HG03469 (cell line): Measurements from ENCODE around the gene COL20A1.

Experiments
- ATAC-seq: cut with Tn5 transposase; IDR thresholded peaks from one replicate; pipeline ENCODE4 v1.9.1; 2021; ENCODE audit warnings: mild to moderate bottlenecking, moderate library complexity, moderate number of reproducible peaks; ENCODE audit not compliant: unreplicated experiment

Gene COL20A1

GRCh38 chr20:63318391-63319163 lies 25.6 kb downstream of the COL20A1 start:
- no peak for ATAC-seq

DNA sequence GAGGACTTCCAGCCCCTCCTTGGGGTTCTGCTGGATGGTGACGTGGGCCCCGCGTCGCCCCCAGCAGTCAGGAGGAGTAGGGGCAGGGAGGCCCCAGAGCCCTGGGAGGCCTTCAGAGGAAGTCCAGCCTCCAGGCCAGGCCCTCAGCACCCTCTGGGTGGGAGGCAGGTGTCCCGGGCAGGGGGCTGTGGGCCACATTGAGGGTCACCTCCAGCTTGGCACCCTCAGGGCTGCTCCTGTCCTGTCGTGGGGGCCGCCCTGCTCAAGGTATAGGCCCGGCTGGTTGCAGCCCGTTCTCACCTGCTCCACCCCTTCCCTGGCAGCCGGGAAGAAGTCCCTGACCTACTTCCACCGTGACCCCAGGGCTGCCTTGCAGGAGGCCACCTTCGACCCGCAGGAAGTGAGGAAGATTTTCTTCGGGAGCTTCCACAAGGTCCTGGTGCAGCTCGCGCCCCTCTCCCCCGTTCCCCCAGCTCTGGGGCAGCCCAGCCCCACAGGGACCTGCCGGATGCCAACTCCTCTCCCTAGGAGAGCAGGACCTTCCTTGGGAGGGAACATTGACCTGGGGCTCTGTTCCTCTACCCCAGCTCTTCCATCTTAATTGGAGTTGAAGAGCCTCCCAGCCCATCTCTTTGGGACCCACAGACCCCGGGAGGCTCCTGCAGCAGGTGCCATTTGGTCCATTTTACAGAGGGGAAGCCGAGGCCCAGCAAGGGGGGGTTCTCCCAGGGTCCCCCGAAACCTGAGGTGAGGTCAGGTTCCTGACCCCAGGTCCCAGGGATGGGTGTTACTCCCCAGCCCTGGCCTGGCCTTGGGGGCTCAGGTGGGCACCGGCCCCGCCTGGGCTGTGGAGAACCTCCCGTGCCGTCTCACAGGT lies 26.4 kb downstream of the COL20A1 start:
- ATAC-seq: no peak

DNA sequence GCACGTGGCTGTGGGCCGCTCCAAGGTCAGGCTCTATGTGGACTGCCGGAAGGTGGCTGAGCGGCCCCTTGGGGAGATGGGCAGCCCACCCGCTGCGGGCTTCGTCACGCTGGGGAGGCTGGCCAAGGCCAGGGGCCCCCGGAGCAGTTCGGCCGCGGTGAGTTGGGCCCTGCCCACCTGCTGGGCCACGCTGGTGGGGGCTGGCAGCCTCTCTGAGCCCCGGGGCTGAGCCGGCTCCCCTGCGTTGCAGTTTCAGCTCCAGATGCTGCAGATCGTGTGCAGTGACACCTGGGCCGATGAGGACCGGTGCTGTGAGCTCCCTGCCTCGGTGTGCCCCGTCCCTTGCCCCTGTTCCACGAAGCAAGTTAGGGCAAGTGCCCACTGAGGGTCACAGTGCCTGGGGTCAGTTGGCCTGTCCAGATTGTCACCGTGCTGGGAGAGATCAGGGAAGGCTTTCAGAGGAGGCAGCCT lies 27.1 kb downstream of the COL20A1 start:
- ATAC-seq: no peak

DNA sequence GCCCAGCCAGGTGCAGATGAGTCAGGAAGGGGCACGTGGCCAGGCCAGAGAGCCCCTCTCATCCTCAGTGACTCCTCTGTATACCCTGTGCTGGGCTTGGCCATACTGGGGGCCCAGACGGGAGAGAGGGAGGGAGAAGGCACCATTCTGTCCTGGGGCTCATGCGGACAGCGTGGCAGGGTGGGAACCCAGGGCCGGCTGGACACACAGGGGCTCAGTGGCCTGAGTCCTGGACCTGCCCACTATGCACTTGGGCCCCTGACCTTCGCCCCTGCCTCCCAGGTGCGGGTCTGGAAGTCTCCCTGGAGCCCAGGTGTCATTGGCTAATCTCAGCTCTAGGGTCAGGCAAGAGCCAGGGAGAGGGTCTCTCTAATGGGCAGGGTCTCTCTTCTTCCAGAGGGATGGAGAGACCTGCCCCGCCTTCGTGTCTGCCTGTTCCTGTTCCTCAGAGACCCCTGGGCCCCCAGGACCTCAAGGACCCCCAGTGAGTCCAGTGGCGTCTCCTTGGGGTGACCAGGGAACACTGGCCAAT lies 27.7 kb downstream of the COL20A1 start:
- ATAC-seq: no peak

GRCh38 chr20:63321148-63321831 lies 28.3 kb downstream of the COL20A1 start:
- no peak for ATAC-seq

GRCh38 chr20:63322146-63322932 lies 29.4 kb downstream of the COL20A1 start:
- no peak for ATAC-seq

DNA sequence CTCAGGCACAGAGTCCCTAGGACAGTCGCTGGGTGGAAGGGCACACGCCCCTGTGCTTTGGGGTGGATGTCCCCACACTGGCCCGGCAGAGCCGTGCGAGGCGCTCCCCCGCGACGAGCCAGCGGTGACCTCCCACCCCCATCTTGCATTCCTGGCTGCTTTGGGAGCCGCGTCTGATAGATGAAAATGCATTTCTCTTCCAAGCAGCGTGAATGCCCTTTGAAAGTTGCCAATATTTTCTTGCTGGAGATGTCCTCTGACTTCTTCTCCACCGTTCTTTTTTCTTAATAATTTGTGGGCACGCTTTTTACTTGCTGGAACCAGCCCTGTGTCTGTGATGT lies 29.9 kb downstream of the COL20A1 start:
- no peak for ATAC-seq

DNA sequence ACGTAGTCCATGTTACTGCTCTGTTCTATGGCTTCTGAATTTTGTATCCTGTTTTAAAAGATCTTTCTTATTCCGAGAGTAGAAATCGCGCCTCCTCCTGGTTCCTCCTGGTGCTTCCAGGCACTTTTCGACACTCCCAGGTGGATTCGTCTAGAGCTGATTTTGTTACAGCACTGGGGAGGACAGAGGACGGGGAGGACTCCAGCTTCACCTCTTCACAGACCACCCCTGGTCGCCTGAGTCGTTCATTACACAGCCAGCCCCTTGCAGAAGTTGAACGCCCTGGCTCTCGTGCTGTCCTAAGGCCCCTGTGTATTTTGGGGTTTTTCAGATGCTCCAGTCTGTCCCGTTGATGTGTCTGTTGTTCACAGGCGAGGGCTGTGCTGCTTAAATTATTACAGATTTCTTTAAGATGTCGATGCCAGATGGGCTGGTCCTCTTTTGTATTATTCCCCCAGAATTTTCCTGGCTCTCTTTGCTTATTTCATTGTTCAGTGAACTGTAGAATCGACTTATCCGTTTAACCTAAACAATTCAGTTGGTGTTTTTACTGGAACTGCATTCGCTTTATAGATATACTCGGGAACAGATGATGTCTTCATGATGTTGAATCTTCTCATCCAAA lies 30.5 kb downstream of the COL20A1 start:
- ATAC-seq: no peak

GRCh38 chr20:63325021-63325471 lies 32.1 kb downstream of the COL20A1 start:
- no peak for ATAC-seq

- no peak for ATAC-seq
Observed at GRCh38 chr20:63325554-63326313, 32.7 kb downstream of the COL20A1 start.

DNA sequence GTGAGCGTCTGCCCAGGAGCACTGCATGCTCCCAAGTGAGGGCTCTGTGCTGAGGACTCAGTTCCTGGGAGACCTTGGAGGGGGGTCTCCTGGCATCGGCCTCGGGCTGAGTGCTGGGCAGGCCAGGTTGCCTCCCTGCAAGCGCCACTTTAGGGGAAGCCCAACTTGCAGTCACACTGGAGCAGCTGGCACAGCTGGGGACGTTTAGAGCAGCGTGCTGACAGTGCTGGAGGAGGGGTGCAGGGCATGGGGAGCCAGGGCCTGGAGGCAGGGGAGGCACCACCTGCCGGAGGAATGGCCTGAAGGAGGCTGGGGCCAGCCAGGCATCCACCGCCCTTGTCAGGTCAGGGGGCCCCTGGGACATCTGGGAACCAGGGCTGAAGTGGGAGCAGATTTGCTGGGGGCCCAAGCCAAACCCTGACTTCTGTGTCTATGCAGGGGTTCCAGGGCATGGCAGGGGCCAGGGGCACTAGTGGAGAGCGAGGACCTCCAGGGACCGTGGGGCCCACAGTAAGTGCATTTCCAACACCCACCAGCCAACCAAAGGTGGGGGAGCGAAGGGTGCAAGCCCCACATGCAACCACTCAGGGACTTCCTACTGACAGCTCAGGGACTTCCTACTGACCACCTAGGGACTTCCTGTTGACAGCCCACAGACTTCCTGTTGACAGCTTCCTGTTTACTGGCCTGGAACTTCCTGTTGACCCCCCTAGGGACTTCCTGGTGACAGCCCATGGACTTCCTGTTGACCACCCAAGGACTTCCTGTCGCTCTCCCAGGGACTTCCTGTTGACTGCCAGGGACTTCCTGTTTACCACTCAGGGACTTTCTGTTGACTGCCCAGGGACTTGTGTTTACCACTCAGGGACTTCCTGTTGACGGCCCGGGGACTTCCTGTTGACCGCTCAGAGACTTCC lies 33.6 kb downstream of the COL20A1 start:
- ATAC-seq: no peak

- ATAC-seq: no peak
Observed at GRCh38 chr20:63327231-63327745, 34.3 kb downstream of the COL20A1 start.

GRCh38 chr20:63328026-63328700 lies 35.2 kb downstream of the COL20A1 start:
- no peak for ATAC-seq

DNA sequence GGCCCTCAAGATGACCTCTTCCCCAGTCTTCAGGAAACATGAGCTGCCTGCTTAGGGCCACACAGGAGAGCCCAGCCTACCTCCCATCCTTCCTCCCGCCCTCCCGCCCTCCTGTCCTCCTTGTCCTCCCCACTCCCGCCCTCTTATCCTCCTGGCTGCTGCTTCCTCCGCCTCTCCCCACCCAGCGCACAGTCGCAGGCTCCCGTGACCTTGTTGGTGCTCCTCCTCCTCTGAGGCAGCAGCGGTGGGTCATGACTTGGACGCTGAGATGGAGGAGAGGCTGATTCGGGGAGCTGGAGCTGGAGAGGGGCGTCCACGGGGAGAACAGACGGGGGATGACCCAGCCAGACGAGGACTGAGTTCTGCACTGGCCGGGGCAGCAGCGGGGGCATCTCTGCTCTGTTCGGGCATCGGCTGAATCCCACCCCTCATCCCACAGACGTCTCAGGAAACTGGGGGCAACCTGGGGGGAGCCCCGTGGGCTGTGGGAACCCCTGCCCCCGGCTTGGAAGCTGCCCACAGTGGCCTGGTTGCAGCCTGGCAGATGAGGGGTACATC lies 35.8 kb downstream of the COL20A1 start:
- no peak for ATAC-seq

DNA sequence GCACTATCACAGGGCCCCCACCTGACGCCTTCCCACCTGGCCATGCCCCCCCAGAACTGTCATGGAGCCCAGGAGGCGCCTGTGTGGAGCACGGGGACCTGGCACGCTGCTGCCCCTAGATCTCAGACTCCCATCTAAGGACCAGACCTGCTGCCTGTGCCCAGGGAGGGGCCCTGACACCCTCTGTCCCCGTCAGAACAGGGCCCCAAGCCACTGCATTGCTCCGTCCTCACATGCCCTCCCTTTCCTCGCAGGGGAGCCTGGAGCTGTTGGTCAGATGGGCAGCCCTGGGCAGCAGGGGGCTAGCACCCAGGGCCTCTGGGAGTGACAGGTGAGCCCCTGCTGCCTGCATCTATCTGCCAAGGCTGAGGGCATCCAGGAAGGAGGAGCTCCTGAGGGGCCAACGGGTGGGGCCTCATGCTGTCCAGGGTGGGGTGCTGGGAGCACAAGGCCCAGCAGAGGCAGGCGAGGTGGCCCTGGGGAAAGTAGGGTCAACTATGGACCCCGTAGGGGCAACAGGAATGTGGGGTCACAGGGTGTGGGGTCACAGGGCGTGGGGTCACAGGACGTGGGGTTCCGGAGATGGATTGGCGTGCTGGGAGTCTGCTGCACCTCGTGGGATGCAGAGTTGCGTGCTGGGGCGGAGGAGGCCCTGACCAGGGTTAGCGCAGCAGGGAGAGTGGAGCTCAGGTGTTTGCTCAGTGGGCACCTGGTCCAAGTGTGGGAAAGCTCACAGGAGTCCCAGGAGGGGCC lies 36.5 kb downstream of the COL20A1 start:
- no peak for ATAC-seq

DNA sequence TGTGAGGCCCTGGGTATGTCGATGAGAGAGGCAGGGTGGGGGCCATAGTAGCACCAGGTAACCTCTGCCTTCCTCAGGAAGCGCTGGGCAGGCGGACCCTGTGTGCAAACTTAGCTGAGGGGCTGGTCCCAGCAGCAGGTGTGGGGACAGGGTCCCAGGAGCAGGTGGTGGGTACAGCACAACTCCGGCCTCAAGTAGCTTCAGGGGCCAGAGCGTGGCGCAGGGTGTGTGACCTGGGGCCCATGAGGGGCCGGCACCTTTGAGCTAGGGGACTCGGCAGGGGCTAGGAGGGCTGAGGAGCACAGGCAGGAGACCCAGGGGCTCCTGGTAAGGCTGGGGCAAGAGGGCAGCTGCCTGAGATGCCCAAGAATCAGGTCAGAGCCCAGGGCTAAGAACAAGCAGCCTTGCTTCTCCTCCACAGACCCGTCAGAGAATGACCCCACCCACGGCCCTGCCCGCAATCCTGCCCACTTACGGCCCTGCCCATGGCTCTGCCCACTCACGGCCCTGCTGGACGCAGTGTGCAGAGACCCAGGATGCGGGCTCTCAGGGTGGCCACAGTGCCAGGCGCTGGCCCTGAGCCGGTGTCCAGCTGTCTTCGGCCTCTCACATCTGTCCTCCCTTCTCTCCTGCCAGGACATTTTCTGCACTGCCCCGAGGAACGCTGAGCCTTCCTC lies 37.2 kb downstream of the COL20A1 start:
- no peak for ATAC-seq
